Progenitor cell of endocrine pancreas (in vitro differentiated cells): ENCODE measurements around the gene EFCAB3. TPM values are rescaled to one million over a fixed set of nuclear protein-coding genes. Genes with fewer than 3 reads are reported as not detected.
"Not testable (repeated sequence)": the region's sequence is repeated elsewhere in the genome, so short reads cannot be mapped to it uniquely, and the experiment has no call there.

ENCODE experiments used
- DNase-seq: peaks from one replicate; pipeline ENCODE4 v3.0.0; 2021; ENCODE audit warnings: low spot score; ENCODE audit not compliant: unreplicated experiment
- H3K27ac Mint-ChIP-seq: 2 replicates; pipeline ENCODE4 v1.8.0; 2021; ENCODE audit warnings: mild to moderate bottlenecking, moderate library complexity, mixed read lengths
- H3K27me3 Mint-ChIP-seq: 2 replicates; pipeline ENCODE4 v1.8.0; 2021; ENCODE audit warnings: mixed read lengths
- H3K36me3 Mint-ChIP-seq: 2 replicates; pipeline ENCODE4 v1.8.0; 2022; ENCODE audit warnings: mixed read lengths; ENCODE audit not compliant: insufficient read depth
- H3K4me1 Mint-ChIP-seq: 2 replicates; pipeline ENCODE4 v1.8.0; 2021; ENCODE audit warnings: low read depth, mixed read lengths
- H3K4me3 Mint-ChIP-seq: 2 replicates; pipeline ENCODE4 v1.8.0; 2021; ENCODE audit warnings: low read depth, mild to moderate bottlenecking, moderate library complexity, mixed read lengths
- H3K9me3 Mint-ChIP-seq: 2 replicates; pipeline ENCODE4 v1.8.0; 2021; ENCODE audit warnings: low read depth, mixed read lengths
- CTCF ChIP-seq: fragments of 200-600 bp; sonication (generic); IDR thresholded peaks from one replicate; pipeline ENCODE4 v1.5.0; 2021; ENCODE audit warnings: antibody characterized with exemption, mild to moderate bottlenecking; ENCODE audit not compliant: unreplicated experiment
- total RNA-seq: library from RNA; stranded (reverse); gene quantifications from 2 replicates; pipeline ENCODE4 v1.2.1, GENCODE V29; 2021

Gene EFCAB3
- total RNA-seq, 1 donor from 2014 or later: not detected

GRCh38 chr17:62456016-62456415 is 75.7 kb downstream of the EFCAB3 start:
- peaks cover 2% of the 10 kb centered on the region for H3K36me3 Mint-ChIP-seq
- H3K4me1 Mint-ChIP-seq: no peaks in the 10 kb centered on the region
- no peak overlapping the region for H3K4me3 Mint-ChIP-seq
- DNase-seq: no peak
- no peak overlapping the region for H3K27ac Mint-ChIP-seq
- no peak for TF ChIP-seq CTCF
- H3K9me3 Mint-ChIP-seq: no peaks in the 10 kb centered on the region
- H3K27me3 Mint-ChIP-seq: no peaks in the 10 kb centered on the region

- not testable (repeated sequence) for H3K27ac Mint-ChIP-seq, H3K4me1 Mint-ChIP-seq, H3K36me3 Mint-ChIP-seq
These were observed 78.1 kb downstream of the EFCAB3 start for GRCh38 chr17:62458483-62458882.

GRCh38 chr17:62464422-62464821 is 84.1 kb downstream of the EFCAB3 start:
- not testable (repeated sequence) for H3K36me3 Mint-ChIP-seq, H3K27me3 Mint-ChIP-seq, H3K4me3 Mint-ChIP-seq, DNase-seq, H3K9me3 Mint-ChIP-seq, H3K4me1 Mint-ChIP-seq
- peak overlapping the region; percentile 81 for H3K27ac Mint-ChIP-seq

More at GRCh38 chr17:62458483-62458882, 78.1 kb downstream of the EFCAB3 start:
- not testable (repeated sequence) for DNase-seq, H3K9me3 Mint-ChIP-seq, H3K4me3 Mint-ChIP-seq, H3K27me3 Mint-ChIP-seq

GRCh38 chr17:62465271-62465670 is 84.9 kb downstream of the EFCAB3 start:
- DNase-seq, H3K27me3 Mint-ChIP-seq, H3K4me3 Mint-ChIP-seq, H3K36me3 Mint-ChIP-seq, H3K9me3 Mint-ChIP-seq, H3K4me1 Mint-ChIP-seq, H3K27ac Mint-ChIP-seq: not testable (repeated sequence)

Other genes starting within 250 kb of the EFCAB3 start
- gene METTL2A, start 43.3 kb downstream of the EFCAB3 start, total RNA-seq: 29.6 and 33.1 TPM in 2 replicates
- gene TLK2, start 98.3 kb downstream of the EFCAB3 start, total RNA-seq: 62.1 and 70.1 TPM in 2 replicates
- 4.9 and 6.3 TPM in 2 replicates for gene MRC2, start 247.1 kb downstream of the EFCAB3 start, total RNA-seq